Nephron (organoid): Measurements from ENCODE around the gene CRACDL.

Experiments used
- H3K27ac Mint-ChIP-seq, 3 experiments: 2 replicates each; pipeline ENCODE4 v1.8.0; 2020; ENCODE audit warnings: mixed read lengths in 3 of 3, mild to moderate bottlenecking in 2 of 3, moderate library complexity in 1 of 3
- H3K27me3 Mint-ChIP-seq: 2 replicates; pipeline ENCODE4 v1.8.0; 2021; ENCODE audit warnings: low read depth, mild to moderate bottlenecking, moderate library complexity, mixed read lengths
- H3K36me3 Mint-ChIP-seq: 2 replicates; pipeline ENCODE4 v1.8.0; 2020; ENCODE audit warnings: low read depth, mixed read lengths
- H3K4me1 Mint-ChIP-seq: 2 replicates; pipeline ENCODE4 v1.8.0; 2020; ENCODE audit warnings: mixed read lengths
- H3K4me3 Mint-ChIP-seq, 3 experiments: 2 replicates each; pipeline ENCODE4 v1.8.0; 2020; ENCODE audit warnings: mild to moderate bottlenecking in 3 of 3, mixed read lengths in 3 of 3, moderate library complexity in 2 of 3
- H3K9me3 Mint-ChIP-seq: 2 replicates; pipeline ENCODE4 v1.8.0; 2020; ENCODE audit warnings: mixed read lengths
- TF ChIP-seq, protein P1 (sequence below), 3 experiments: fragments of 200-600 bp; sonication (generic); IDR thresholded peaks; one replicate each; pipeline ENCODE4 v1.5.0; 2021; ENCODE audit warnings: antibody characterized with exemption in 3 of 3; ENCODE audit not compliant: unreplicated experiment in 3 of 3

Gene CRACDL

DNA sequence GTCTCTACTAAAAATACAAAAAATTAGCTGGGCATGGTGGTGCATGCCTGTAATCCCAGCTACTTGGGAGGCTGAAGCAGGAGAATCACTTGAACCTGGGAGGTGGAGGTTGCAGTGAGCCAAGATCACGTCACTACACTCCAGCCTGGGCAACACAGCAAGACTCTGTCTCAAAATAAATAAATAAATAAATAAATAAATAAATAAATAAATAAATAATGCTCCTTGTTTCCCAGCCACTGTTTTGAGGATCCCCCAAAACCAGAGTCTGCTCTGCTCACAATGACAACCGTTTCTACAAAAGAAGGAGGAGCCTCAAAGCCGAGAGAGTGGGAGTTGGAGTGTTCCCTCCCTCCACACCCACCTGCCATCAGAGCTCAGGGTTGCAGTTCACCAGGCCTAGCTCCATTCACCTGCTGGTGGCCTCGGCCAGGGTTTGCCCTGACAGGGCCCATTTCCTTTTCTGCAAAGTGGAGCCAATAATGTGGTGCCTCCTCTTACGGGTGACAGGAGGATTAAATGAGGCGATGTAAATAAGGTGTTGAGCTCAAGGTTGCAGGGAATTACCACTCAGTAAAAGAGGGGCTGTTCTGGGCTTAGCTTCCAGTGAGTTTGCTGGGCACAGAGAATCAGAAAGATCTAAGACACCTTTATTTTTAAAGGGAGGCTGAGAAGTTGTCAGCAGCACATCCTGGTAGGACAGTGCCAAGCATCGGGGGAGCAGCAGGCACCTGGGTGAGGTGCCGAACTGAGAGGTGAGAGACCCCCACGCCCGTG, 25.5 kb downstream of the CRACDL start:
- H3K27me3 Mint-ChIP-seq, result peaks cover 12% of the 10 kb centered on the region
- H3K9me3 Mint-ChIP-seq, result no peaks in the 10 kb centered on the region
- no peak overlapping the region for H3K4me3 Mint-ChIP-seq
- no peaks in the 10 kb centered on the region for H3K36me3 Mint-ChIP-seq
- TF ChIP-seq, protein P1, sequence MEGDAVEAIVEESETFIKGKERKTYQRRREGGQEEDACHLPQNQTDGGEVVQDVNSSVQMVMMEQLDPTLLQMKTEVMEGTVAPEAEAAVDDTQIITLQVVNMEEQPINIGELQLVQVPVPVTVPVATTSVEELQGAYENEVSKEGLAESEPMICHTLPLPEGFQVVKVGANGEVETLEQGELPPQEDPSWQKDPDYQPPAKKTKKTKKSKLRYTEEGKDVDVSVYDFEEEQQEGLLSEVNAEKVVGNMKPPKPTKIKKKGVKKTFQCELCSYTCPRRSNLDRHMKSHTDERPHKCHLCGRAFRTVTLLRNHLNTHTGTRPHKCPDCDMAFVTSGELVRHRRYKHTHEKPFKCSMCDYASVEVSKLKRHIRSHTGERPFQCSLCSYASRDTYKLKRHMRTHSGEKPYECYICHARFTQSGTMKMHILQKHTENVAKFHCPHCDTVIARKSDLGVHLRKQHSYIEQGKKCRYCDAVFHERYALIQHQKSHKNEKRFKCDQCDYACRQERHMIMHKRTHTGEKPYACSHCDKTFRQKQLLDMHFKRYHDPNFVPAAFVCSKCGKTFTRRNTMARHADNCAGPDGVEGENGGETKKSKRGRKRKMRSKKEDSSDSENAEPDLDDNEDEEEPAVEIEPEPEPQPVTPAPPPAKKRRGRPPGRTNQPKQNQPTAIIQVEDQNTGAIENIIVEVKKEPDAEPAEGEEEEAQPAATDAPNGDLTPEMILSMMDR (IDR thresholded peaks at IDR 0.05; ENCODE audit: unreplicated experiment in 3 of 3), result no peak
- H3K27ac Mint-ChIP-seq, result no peak overlapping the region
- peaks cover 54% of the 10 kb centered on the region for H3K4me1 Mint-ChIP-seq

DNA sequence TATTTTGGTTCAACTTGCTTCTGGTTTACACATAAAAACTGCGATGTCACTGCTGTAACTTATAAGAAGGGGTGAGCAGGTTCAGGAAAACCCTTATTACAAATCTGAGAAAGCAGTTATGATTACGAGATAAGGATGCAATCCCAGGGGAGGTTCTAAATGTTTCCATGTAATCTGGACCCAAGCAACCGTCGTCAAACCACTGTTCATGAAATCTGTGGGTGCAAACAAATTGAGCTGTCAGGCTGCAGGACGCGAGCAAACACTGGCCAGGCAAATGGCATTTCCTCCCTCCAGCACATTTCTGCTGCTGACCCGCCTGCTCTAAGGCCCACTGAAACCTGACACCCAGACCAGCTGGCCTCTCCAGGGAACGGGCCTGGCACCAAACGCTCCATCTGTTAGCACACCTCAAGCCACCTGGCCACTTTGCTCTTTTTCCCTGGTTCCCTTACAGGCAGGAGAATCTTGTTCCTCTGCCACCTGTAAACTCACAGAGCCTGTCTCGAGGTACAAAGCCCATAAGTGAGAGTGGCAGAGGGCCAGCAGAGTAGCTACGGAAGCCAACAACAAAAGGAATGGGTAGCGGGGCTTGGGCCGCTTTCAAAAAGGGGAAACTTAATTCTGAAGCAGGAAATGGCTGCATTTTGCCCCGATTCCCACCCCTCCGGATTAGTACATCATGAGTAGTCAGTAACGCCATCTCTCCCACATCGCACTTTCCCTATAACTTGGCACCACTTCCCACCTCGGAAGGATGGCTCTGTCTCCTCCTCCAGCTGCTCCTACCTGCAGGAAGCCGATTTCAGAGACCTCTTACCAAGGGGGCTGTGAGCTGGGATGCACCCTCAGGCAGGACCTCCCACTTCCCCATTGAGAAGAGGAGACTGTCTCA, 26.5 kb downstream of the CRACDL start:
- Mint-ChIP-seq H3K4me1 (peaks cover 54% of the 10 kb centered on the region), H3K27ac (peak overlapping the region; percentile 30 to 74 (median 62)), H3K36me3 (no peaks in the 10 kb centered on the region), H3K9me3 (no peaks in the 10 kb centered on the region), H3K4me3 (peak overlapping the region in 2 of 3 experiments; percentile 17 to 29), H3K27me3 (peaks cover 11% of the 10 kb centered on the region)
- TF ChIP-seq, protein P1 (IDR thresholded peaks at IDR 0.05; ENCODE audit: unreplicated experiment in 3 of 3), result no peak

DNA sequence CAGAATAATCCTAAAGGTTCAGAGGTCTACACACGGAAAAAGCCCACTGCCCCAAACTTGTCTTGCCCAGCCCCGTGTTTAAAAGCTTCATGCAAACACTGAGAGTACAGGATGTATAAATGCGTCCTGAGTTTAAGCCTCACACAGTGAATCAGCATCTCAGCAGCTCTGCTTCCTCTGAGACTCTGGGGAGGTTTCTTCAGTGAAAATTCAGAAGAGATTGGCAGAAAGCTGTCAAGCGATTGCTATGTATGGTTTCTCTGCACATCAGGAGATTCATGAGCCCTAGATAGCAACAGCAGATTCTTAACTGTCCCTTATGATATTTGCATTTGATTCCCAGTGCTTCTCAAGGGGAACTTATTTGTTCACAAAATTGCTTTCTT, 27.1 kb downstream of the CRACDL start:
- H3K27me3 Mint-ChIP-seq, result peaks cover 11% of the 10 kb centered on the region
- no peaks in the 10 kb centered on the region for H3K36me3 Mint-ChIP-seq
- no peaks in the 10 kb centered on the region for H3K9me3 Mint-ChIP-seq

DNA sequence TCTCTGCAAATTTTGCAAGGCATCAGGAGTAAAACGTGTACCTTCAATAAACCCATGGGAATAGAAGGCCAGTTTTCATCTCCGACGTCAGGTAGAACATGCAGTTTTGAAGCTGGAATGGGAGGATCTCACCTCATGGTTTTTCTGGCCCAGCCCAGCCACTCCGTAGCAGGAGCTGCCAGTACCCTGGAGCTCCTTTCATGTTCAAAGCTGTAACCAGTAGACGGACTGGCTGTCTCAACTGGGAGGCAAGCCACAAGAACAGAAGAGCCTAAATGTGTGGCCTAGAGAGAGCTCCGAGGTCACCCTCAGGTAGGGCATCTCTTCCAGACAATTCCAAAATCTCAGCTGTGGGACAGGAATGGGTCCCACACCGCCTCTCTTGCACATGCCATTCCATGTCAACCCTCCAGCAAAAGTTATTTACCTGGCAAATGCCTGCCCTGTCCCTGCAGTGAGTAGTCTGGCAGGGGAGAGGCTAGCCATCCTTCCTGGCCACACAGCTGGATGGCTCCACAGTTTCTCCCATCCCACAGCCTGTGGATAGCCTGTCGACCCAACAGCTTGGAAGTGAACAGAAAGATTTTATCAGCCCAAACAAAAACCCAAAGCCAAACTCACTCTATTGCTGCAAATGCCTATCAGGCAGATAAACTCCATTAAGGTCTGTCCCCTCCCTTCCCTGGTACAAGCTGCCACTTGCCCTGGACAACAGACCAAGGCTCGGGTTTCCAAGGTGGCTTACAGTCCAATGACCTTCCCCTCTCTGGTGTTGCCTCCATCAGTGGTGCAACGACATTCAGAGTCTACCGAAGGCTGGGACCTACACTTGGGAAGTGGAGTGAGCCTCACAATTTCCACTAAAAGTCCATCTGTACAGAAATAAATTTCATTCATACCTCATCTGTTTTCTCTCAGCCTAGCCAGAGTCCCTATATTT, 27.8 kb downstream of the CRACDL start:
- Mint-ChIP-seq H3K36me3 (no peaks in the 10 kb centered on the region), H3K4me1 (peaks cover 50% of the 10 kb centered on the region), H3K27ac (peak overlapping the region; percentile 30 to 74 (median 62)), H3K27me3 (peaks cover 10% of the 10 kb centered on the region), H3K9me3 (no peaks in the 10 kb centered on the region), H3K4me3 (peak overlapping the region in 1 of 3 experiments; percentile 17)
- TF ChIP-seq, protein P1 (IDR thresholded peaks at IDR 0.05; ENCODE audit: unreplicated experiment in 3 of 3), result no peak

More for the DNA sequence above, 27.1 kb downstream of the CRACDL start:
- Mint-ChIP-seq H3K4me1 (peaks cover 54% of the 10 kb centered on the region), H3K4me3 (no peak overlapping the region), H3K27ac (peak overlapping the region; percentile 30 to 74 (median 62))
- TF ChIP-seq, protein P1 (IDR thresholded peaks at IDR 0.05; ENCODE audit: unreplicated experiment in 3 of 3), result no peak

DNA sequence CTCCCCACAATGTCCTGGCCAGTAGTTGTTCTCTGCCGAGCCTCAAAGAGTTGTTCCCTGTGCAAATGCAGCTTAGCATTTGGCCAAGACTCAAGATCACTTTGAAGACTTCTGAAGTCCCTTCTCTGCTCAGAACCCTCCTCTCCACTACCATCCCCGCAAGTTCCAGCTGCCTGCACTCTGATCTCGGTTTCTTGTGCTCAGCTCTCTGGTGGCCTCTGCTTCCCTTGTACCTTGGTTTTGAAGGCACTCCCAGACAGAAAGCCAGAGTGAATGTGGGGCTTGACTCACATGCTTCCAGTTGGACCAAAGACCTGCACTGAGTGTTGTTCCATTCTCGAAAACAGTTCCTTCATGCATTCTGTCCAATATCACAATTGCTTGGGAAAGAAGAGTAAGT, 28.6 kb downstream of the CRACDL start:
- no peak overlapping the region for H3K4me3 Mint-ChIP-seq
- H3K36me3 Mint-ChIP-seq, result no peaks in the 10 kb centered on the region
- H3K9me3 Mint-ChIP-seq, result no peaks in the 10 kb centered on the region
- TF ChIP-seq, protein P1 (IDR thresholded peaks at IDR 0.05; ENCODE audit: unreplicated experiment in 3 of 3), result no peak
- H3K4me1 Mint-ChIP-seq, result peaks cover 41% of the 10 kb centered on the region
- H3K27ac Mint-ChIP-seq, result no peak overlapping the region
- peaks cover 8% of the 10 kb centered on the region for H3K27me3 Mint-ChIP-seq
